ENCODE results near the gene PLSCR2.
A peak's percentile ranks its signal among the peaks of the same experiment; 100 is the strongest.

PLSCR2 gene

DNA sequence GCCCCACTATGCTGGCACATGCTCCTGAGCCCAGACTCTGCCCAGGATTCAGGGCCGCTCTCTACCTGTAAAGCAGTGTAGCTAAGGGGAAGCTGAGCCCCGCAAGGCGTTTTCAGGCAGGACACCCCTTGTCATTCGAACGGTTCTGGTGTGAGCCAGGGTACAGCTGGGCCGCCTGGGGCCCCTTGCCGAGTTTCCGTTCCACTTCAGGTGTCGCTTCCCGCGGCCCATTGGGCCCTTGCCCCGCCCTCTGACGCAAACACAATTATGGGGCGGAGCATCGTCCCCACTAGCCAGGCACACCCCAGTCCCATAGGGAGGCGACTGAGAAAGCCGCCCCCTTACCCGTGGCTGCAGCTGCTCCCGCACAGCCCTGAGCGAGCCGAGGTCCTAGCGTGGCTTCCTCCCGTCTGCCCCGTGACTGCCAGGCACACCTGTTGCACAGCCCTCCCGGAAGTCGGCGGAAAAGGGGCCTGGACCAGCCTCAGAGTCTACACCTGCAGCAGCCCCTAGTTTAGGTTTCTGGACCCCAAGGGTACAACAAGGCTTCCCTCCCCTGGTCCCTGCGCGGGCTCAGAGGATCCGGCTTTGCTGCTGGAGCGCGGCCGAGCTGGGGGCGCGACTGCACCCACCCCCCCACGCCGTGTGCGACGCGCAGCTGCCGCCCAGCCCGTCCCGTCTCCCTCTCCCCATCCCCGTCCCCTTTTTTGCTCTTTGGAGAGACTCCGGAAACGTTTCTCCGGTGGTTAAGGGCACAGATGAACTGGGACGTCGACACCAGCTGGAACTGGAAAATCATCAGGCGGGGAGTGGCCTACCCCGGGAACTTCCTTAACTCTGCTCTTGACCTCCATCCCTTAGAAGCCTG lies at the start of gene PLSCR2:
Gene PLSCR2 (minus strand): TSS at position 412 of the 868 bp plus-strand sequence. CDS start 9,657 bp downstream, outside the sequence.
- Histone ChIP-seq H3K4me1 (ENCODE audit: insufficient read depth, insufficient read length) (no peaks in the 10 kb centered on the region), H3K36me3 (ENCODE audit: insufficient read depth, insufficient read length, low read length) (no peaks in the 10 kb centered on the region), H3K9me3 (ENCODE audit: insufficient read depth, low read length) (no peaks in the 10 kb centered on the region), H3K4me3 (ENCODE audit: insufficient read length, low read depth) (peak within 1 kb of the TSS; percentile 44), H3K9ac (ENCODE audit: insufficient read length, low read depth) (peak within 1 kb of the TSS; percentile 61), H3K27me3 (ENCODE audit: insufficient read depth, insufficient read length) (no peaks in the 10 kb centered on the region)
- TF ChIP-seq YY1 (IDR thresholded peaks at IDR 0.05; ENCODE audit: insufficient read depth, insufficient read length), result no peak
- TF ChIP-seq SUZ12 (IDR thresholded peaks at IDR 0.05; ENCODE audit: extremely low read depth, insufficient read depth, insufficient read length), result no peak
- TF ChIP-seq ZNF274 (IDR thresholded peaks at IDR 0.05; ENCODE audit: low read depth, low read length), result no peak
- DNase-seq (ENCODE audit: low read depth, low spot score), result peak; percentile 3

- peaks cover 7% of the 10 kb centered on the region; the same call in 1 of the 2 replicates for H3K9me3 ChIP-seq (ENCODE audit: insufficient read depth, low read length)
- no peak for TF ChIP-seq ZNF274 (IDR thresholded peaks at IDR 0.05; ENCODE audit: low read depth, low read length)
- H3K36me3 ChIP-seq (ENCODE audit: insufficient read depth, insufficient read length, low read length), result peaks cover 8% of the 10 kb centered on the region
- no peak overlapping the region for H3K4me3 ChIP-seq (ENCODE audit: insufficient read length, low read depth)
- no peak overlapping the region for H3K9ac ChIP-seq (ENCODE audit: insufficient read length, low read depth)
- no peaks in the 10 kb centered on the region for H3K27me3 ChIP-seq (ENCODE audit: insufficient read depth, insufficient read length)
- no peaks in the 10 kb centered on the region for H3K4me1 ChIP-seq (ENCODE audit: insufficient read depth, insufficient read length)
- no peak for DNase-seq (ENCODE audit: low read depth, low spot score)
Observed at GRCh38 chr3:146517684-146518435, 48.5 kb upstream of the PLSCR2 start.

DNA sequence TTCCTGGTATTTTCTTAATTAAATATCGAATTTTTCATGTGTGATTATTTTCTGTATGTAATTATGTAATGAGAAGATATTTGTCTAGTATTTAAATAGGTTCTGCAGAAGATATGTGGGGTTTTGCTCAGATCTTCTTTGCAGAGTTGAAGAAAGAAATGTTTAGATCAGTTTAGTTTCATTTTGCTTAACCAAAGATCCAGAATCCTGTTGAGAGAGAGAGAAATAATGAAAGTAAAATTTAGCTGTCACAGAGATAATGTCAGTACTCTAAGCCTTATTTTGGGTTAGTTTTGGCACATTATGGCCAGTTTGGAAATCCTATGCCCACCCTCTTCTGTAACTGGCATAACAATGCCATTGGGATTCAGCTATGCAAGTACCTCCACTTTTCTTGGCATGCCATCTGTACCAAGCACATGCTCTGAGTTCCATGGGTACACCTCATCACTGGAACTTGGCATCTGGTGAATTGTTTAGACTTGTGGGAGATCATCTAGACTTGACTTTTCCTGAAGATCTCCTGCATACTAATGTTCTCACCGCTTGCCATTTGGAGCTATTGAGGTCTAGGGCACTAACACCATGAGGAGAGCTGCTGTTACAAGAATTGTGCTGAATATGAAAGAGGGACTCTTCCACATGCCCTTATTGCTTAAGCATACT lies 44.2 kb upstream of the PLSCR2 start:
- Histone ChIP-seq H3K4me1 (ENCODE audit: insufficient read depth, insufficient read length) (no peaks in the 10 kb centered on the region), H3K36me3 (ENCODE audit: insufficient read depth, insufficient read length, low read length) (peaks cover 8% of the 10 kb centered on the region), H3K27me3 (ENCODE audit: insufficient read depth, insufficient read length) (no peaks in the 10 kb centered on the region), H3K9ac (ENCODE audit: insufficient read length, low read depth) (no peak overlapping the region), H3K9me3 (ENCODE audit: insufficient read depth, low read length) (no peaks in the 10 kb centered on the region), H3K4me3 (ENCODE audit: insufficient read length, low read depth) (no peak overlapping the region)
- no peak for DNase-seq (ENCODE audit: low read depth, low spot score)
- TF ChIP-seq ZNF274 (IDR thresholded peaks at IDR 0.05; ENCODE audit: low read depth, low read length), result no peak
- TF ChIP-seq YY1 (IDR thresholded peaks at IDR 0.05; ENCODE audit: insufficient read depth, insufficient read length), result no peak
- TF ChIP-seq SUZ12 (IDR thresholded peaks at IDR 0.05; ENCODE audit: extremely low read depth, insufficient read depth, insufficient read length), result no peak

- H3K4me3 ChIP-seq (ENCODE audit: insufficient read length, low read depth), result no peak overlapping the region
- H3K9ac ChIP-seq (ENCODE audit: insufficient read length, low read depth), result no peak overlapping the region
- H3K27me3 ChIP-seq (ENCODE audit: insufficient read depth, insufficient read length), result no peaks in the 10 kb centered on the region
- H3K9me3 ChIP-seq (ENCODE audit: insufficient read depth, low read length), result no peaks in the 10 kb centered on the region
- no peaks in the 10 kb centered on the region for H3K4me1 ChIP-seq (ENCODE audit: insufficient read depth, insufficient read length)
- peaks cover 8% of the 10 kb centered on the region for H3K36me3 ChIP-seq (ENCODE audit: insufficient read depth, insufficient read length, low read length)
- TF ChIP-seq SUZ12 (IDR thresholded peaks at IDR 0.05; ENCODE audit: extremely low read depth, insufficient read depth, insufficient read length) (no peak), YY1 (IDR thresholded peaks at IDR 0.05; ENCODE audit: insufficient read depth, insufficient read length) (no peak), ZNF274 (IDR thresholded peaks at IDR 0.05; ENCODE audit: low read depth, low read length) (no peak)
- DNase-seq (ENCODE audit: low read depth, low spot score), result no peak
Observed at GRCh38 chr3:146511402-146512134, 42.2 kb upstream of the PLSCR2 start.

- H3K9me3 ChIP-seq (ENCODE audit: insufficient read depth, low read length), result no peaks in the 10 kb centered on the region; the same call in 1 of the 2 replicates
- DNase-seq (ENCODE audit: low read depth, low spot score), result no peak
- no peaks in the 10 kb centered on the region for H3K4me1 ChIP-seq (ENCODE audit: insufficient read depth, insufficient read length)
- H3K27me3 ChIP-seq (ENCODE audit: insufficient read depth, insufficient read length), result no peaks in the 10 kb centered on the region
- no peak overlapping the region for H3K9ac ChIP-seq (ENCODE audit: insufficient read length, low read depth)
- no peak for TF ChIP-seq ZNF274 (IDR thresholded peaks at IDR 0.05; ENCODE audit: low read depth, low read length)
- no peak for TF ChIP-seq SUZ12 (IDR thresholded peaks at IDR 0.05; ENCODE audit: extremely low read depth, insufficient read depth, insufficient read length)
- TF ChIP-seq YY1 (IDR thresholded peaks at IDR 0.05; ENCODE audit: insufficient read depth, insufficient read length), result no peak
- H3K4me3 ChIP-seq (ENCODE audit: insufficient read length, low read depth), result no peak overlapping the region
- H3K36me3 ChIP-seq (ENCODE audit: insufficient read depth, insufficient read length, low read length), result no peaks in the 10 kb centered on the region
Observed at GRCh38 chr3:146507331-146508120, 38.2 kb upstream of the PLSCR2 start.

- Histone ChIP-seq H3K9ac (ENCODE audit: insufficient read length, low read depth) (no peak overlapping the region), H3K36me3 (ENCODE audit: insufficient read depth, insufficient read length, low read length) (no peaks in the 10 kb centered on the region), H3K4me1 (ENCODE audit: insufficient read depth, insufficient read length) (no peaks in the 10 kb centered on the region), H3K27me3 (ENCODE audit: insufficient read depth, insufficient read length) (no peaks in the 10 kb centered on the region), H3K9me3 (ENCODE audit: insufficient read depth, low read length) (no peaks in the 10 kb centered on the region; the same call in 1 of the 2 replicates), H3K4me3 (ENCODE audit: insufficient read length, low read depth) (no peak overlapping the region)
- DNase-seq (ENCODE audit: low read depth, low spot score), result no peak
- TF ChIP-seq SUZ12 (IDR thresholded peaks at IDR 0.05; ENCODE audit: extremely low read depth, insufficient read depth, insufficient read length) (no peak), ZNF274 (IDR thresholded peaks at IDR 0.05; ENCODE audit: low read depth, low read length) (no peak), YY1 (IDR thresholded peaks at IDR 0.05; ENCODE audit: insufficient read depth, insufficient read length) (no peak)
Observed at GRCh38 chr3:146505516-146505915, 36.2 kb upstream of the PLSCR2 start.

All from NT2/D1 (cell line).